T-helper 2 cell (primary cell): Measurements from ENCODE around the gene CAPN3.
A peak's percentile ranks its signal among the peaks of the same experiment; 100 is the strongest.
"Not testable (repeated sequence)": the region's sequence is repeated elsewhere in the genome, so short reads cannot be mapped to it uniquely, and the experiment has no call there.

Experiments
- DNase-seq, 5 experiments: peaks; one replicate each; pipeline versions ENCODE4 v3.0.0 to v3.0.0-alpha.2; 2012 to 2022
- total RNA-seq, 2 donors: gene quantifications; one replicate each; lab custom pipeline; 2026; lab: John Stamatoyannopoulos, UW

The CAPN3 gene
- 7.2 to 9.0 reads per million in 2 donors for total RNA-seq

- no peak for DNase-seq
Measured at GRCh38 chr15:42359249-42359648, at the start of gene CAPN3. Gene CAPN3 (plus strand): TSS chr15:42359501. CDS start chr15:42359806, 305 bp downstream.

DNA sequence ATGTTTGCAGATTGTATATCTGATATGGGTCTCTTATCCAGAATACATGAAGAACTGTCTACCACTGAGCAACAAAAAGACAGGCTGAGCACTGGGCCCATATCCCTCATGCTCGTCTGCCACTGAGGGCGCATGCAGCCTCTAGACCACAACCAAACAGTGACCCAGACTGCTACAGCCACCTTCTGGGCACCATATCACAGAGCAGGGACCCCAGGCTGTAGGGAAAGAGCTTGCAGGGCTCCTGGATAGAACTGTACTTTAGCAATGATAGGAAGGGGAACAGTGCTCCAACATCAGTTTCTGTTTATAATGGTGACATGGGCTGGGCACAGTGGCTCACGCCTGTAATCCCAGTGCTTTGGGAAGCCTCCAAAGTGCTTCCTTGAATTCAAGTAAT is 45.8 kb upstream of the CAPN3 start:
- no peak for DNase-seq

GRCh38 chr15:42314818-42315217 is 44.5 kb upstream of the CAPN3 start:
- DNase-seq: no peak

GRCh38 chr15:42315521-42315920 is 43.8 kb upstream of the CAPN3 start:
- DNase-seq: no peak

DNA sequence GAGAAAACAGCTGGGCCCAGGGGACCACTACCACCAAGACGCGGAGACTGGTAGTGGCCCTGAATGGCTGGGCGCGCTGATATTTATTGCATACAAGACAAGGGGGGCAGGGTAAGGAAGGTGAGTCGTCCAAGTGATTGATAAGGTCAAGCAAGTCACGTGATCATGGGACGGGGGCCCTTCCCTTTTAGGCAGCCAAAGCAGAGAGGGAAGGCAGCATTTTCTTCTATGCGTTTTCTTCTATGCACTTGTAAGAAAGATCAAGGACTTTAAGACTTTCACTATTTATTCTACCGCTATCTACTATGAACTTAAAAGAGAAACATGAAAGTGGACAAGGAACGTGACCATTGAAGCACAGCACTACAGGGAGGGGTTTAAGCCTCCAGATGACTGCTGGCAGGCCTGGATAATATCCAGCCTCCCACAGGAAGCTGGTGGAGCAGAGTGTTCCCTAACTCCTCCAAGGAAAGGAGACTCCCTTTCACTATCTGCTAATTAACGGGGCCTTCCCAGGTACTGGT is 43.0 kb upstream of the CAPN3 start:
- not testable (repeated sequence) for DNase-seq

- no peak for DNase-seq
Measured at GRCh38 chr15:42319206-42319605, 40.1 kb upstream of the CAPN3 start.

DNA sequence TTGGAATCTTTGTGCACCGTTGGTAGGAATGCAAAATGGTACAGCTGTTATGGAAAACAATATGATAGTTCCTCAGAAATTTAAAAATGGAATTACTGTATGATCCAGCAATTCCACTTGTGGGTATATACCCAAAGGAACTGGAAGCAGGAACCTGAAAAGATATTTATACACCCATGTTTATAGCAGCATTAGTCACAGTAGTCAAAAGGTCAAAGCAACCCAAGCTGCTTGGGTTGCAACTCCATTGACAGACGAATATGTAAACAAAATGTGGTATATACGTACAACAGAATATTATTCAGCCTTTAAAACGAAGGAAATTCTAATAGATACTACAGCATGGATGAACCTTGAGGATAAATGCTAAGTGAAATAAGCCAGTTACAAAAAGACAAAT is 35.0 kb upstream of the CAPN3 start:
- no peak for DNase-seq

- no peak for DNase-seq
Measured at GRCh38 chr15:42329161-42329560, 30.1 kb upstream of the CAPN3 start.

- no peak for DNase-seq
Measured at GRCh38 chr15:42329992-42330391, 29.3 kb upstream of the CAPN3 start.

- no peak for DNase-seq
Measured at GRCh38 chr15:42331235-42331634, 28.1 kb upstream of the CAPN3 start.

- DNase-seq: no peak
Measured at GRCh38 chr15:42332331-42332730, 27.0 kb upstream of the CAPN3 start.

- DNase-seq: no peak
Measured at GRCh38 chr15:42335074-42335473, 24.2 kb upstream of the CAPN3 start.

DNA sequence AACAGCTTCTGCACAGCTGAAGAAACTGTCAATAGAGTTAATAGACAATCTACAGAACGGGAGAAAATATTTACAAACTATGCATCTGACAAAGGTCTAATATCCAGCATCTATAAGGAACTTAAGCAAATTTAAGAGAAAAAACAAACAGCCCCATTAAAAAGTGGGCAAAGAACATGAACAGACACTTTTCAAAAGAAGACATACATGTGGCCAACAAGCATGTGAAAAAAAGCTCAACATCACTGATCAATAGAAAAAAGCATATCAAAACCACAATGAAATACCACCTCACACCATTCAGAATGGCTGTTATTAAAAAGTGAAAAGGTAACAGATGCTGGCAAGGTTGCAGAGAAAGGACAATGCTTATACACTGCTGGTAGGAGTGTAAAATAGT is 22.7 kb upstream of the CAPN3 start:
- not testable (repeated sequence) for DNase-seq

GRCh38 chr15:42337104-42337503 is 22.2 kb upstream of the CAPN3 start:
- DNase-seq: not testable (repeated sequence)

DNA sequence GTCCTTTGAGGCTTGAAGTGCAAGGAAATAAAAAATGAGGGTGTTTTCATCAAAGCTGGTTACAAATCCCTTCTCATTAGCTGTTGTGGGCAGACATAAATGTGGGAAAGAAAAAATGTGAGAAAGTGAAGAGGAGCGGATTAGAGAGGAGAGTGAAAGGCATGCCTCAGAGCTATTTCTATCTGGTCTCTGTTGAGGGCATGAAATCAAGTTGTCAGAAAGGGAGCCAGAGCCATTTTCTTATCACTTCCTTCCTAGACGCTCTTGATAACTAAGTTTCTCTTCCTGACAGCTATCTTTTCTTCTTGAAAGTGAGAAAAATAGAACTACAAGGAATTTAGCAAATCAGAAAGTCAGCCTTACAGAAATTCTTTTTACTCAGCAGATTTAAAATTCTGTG is 20.8 kb upstream of the CAPN3 start:
- DNase-seq: no peak

- no peak for DNase-seq
Measured at GRCh38 chr15:42343596-42344232, 15.6 kb upstream of the CAPN3 start.

GRCh38 chr15:42344763-42345162 is 14.5 kb upstream of the CAPN3 start:
- DNase-seq: peak in 1 of 5 experiments; percentile 12

- no peak for DNase-seq
Measured at GRCh38 chr15:42345504-42345903, 13.8 kb upstream of the CAPN3 start.

DNA sequence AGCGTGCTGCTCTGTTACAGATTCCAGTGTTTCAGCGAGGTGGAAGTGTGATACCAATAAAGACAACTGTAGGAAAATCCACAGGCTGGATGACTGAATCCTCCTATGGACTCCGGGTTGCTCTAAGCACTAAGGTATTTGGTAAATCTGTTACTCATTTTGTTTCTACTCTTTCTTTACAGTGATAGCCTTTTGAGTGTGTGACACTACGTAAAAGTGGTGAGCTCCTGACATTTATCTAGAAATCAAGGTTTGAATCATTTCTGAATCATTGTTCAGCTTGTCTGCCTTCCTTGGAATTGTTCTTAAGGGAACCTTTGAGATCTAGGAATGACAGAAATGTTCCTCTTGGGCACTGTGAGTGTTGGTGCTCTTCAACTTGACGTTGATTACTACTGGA is 11.2 kb upstream of the CAPN3 start:
- peak in 1 of 5 experiments; percentile 13 for DNase-seq

GRCh38 chr15:42349186-42349585 is 10.1 kb upstream of the CAPN3 start:
- DNase-seq: peak in 1 of 5 experiments; percentile 24

GRCh38 chr15:42352401-42352800 is 6.9 kb upstream of the CAPN3 start:
- DNase-seq: no peak

DNA sequence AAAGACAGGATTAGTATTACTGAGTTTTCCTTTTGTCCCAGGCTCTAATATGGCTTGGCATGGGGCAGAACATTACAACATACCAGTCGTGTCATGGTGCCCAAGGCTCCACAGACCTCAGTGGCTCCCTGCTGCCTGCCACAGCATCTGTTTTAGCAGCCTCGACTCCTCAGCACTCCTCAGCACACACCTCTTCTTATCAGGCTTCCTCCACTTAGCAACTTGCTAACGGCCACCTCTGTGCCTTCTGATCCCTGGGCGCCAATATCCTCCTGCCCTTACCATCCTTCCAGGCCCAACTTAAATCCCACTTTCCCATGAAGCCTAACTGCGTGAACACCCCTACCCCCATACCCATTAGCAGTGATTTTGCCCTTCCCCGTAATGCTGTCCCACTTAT is 6.2 kb upstream of the CAPN3 start:
- DNase-seq: no peak

- DNase-seq: no peak
Measured at GRCh38 chr15:42354824-42355223, 4.5 kb upstream of the CAPN3 start.

DNA sequence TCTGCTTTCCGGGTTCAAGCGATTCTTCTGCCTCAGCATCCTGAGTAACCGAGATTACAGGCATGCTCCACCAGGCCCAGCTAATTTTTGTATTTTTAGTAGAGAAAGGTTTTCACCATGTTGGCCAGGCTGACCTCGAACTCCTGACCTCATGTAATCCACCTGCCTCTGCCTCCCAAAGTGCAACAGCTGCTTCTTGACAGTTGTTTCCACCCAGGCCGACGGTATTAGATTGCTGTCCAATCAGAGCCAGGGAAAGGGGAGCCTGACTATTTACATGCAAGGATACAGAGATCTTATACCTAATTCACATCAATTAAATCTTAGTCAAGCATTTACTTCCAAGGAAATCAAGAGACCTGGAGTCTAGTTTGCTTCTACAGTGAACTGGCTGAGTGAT is 4.0 kb upstream of the CAPN3 start:
- no peak for DNase-seq

- no peak for DNase-seq
Measured at GRCh38 chr15:42356851-42357250, 2.5 kb upstream of the CAPN3 start.
